ENCODE results near the gene DHX40. TPM values are rescaled to one million over a fixed set of nuclear protein-coding genes. Genes with fewer than 3 reads are reported as not detected.

Gene DHX40
- total RNA-seq, 1 donor from 2014 or later = 54.3 TPM

GRCh38 chr17:59607817-59608403, 42.5 kb downstream of the DHX40 start:
- H3K9ac ChIP-seq (ENCODE audit: low read depth in 1 of 3, low read length in 3 of 3) = no peak overlapping the region
- H3K27me3 ChIP-seq (ENCODE audit: control insufficient read depth in 3 of 3, insufficient read depth in 3 of 3, low read length in 3 of 3) = no peaks in the 10 kb centered on the region
- no peak overlapping the region for H3K27ac ChIP-seq (ENCODE audit: low read depth, low read length)
- H3K36me3 ChIP-seq (ENCODE audit: control insufficient read depth in 3 of 3, insufficient read depth in 3 of 3, low read length in 3 of 3) = peaks cover 8 to 24% (median 17%) of the 10 kb centered on the region in 3 donors
- H3K9me3 ChIP-seq (ENCODE audit: control insufficient read depth in 3 of 3, low read length in 3 of 3) = no peaks in the 10 kb centered on the region
- H3K4me1 ChIP-seq (ENCODE audit: control insufficient read depth in 3 of 3, insufficient read depth in 3 of 3, low read length in 3 of 3) = no peaks in the 10 kb centered on the region
- no peak overlapping the region for H3K4me3 ChIP-seq (ENCODE audit: low read length in 3 of 3)

- Histone ChIP-seq H3K9ac (ENCODE audit: low read depth in 1 of 3, low read length in 3 of 3) (no peak overlapping the region), H3K36me3 (ENCODE audit: control insufficient read depth in 3 of 3, insufficient read depth in 3 of 3, low read length in 3 of 3) (peaks cover 2 to 10% (median 8%) of the 10 kb centered on the region in 3 donors), H3K4me1 (ENCODE audit: control insufficient read depth in 3 of 3, insufficient read depth in 3 of 3, low read length in 3 of 3) (no peaks in the 10 kb centered on the region), H3K27ac (ENCODE audit: low read depth, low read length) (no peak overlapping the region), H3K4me3 (ENCODE audit: low read length in 3 of 3) (no peak overlapping the region), H3K27me3 (ENCODE audit: control insufficient read depth in 3 of 3, insufficient read depth in 3 of 3, low read length in 3 of 3) (no peaks in the 10 kb centered on the region), H3K9me3 (ENCODE audit: control insufficient read depth in 3 of 3, low read length in 3 of 3) (no peaks in the 10 kb centered on the region)
These were observed 46.1 kb downstream of the DHX40 start for GRCh38 chr17:59611503-59611902.

- H3K4me3 ChIP-seq (ENCODE audit: low read length in 3 of 3) = no peak overlapping the region
- no peak overlapping the region for H3K27ac ChIP-seq (ENCODE audit: low read depth, low read length)
- H3K36me3 ChIP-seq (ENCODE audit: control insufficient read depth in 3 of 3, insufficient read depth in 3 of 3, low read length in 3 of 3) = no peaks in the 10 kb centered on the region
- H3K27me3 ChIP-seq (ENCODE audit: control insufficient read depth in 3 of 3, insufficient read depth in 3 of 3, low read length in 3 of 3) = no peaks in the 10 kb centered on the region
- no peak overlapping the region for H3K9ac ChIP-seq (ENCODE audit: low read depth in 1 of 3, low read length in 3 of 3)
- peaks cover 0 to 6% (median 2%) of the 10 kb centered on the region in 3 donors for H3K4me1 ChIP-seq (ENCODE audit: control insufficient read depth in 3 of 3, insufficient read depth in 3 of 3, low read length in 3 of 3)
- H3K9me3 ChIP-seq (ENCODE audit: control insufficient read depth in 3 of 3, low read length in 3 of 3) = no peaks in the 10 kb centered on the region
These were observed 51.0 kb downstream of the DHX40 start for GRCh38 chr17:59616253-59616920.

- H3K9ac ChIP-seq (ENCODE audit: low read depth in 1 of 3, low read length in 3 of 3) = no peak overlapping the region
- no peaks in the 10 kb centered on the region for H3K27me3 ChIP-seq (ENCODE audit: control insufficient read depth in 3 of 3, insufficient read depth in 3 of 3, low read length in 3 of 3)
- H3K4me3 ChIP-seq (ENCODE audit: low read length in 3 of 3) = no peak overlapping the region
- no peaks in the 10 kb centered on the region for H3K36me3 ChIP-seq (ENCODE audit: control insufficient read depth in 3 of 3, insufficient read depth in 3 of 3, low read length in 3 of 3)
- H3K9me3 ChIP-seq (ENCODE audit: control insufficient read depth in 3 of 3, low read length in 3 of 3) = no peaks in the 10 kb centered on the region
- peaks cover under 1 to 13% (median 3%) of the 10 kb centered on the region in 3 donors for H3K4me1 ChIP-seq (ENCODE audit: control insufficient read depth in 3 of 3, insufficient read depth in 3 of 3, low read length in 3 of 3)
- H3K27ac ChIP-seq (ENCODE audit: low read depth, low read length) = no peak overlapping the region
These were observed 51.8 kb downstream of the DHX40 start for GRCh38 chr17:59617156-59617732.

GRCh38 chr17:59619035-59619297, 53.6 kb downstream of the DHX40 start:
- Histone ChIP-seq H3K4me3 (ENCODE audit: low read length in 3 of 3) (peak overlapping the region; percentile 92 to 98 (median 96)), H3K9me3 (ENCODE audit: control insufficient read depth in 3 of 3, low read length in 3 of 3) (no peaks in the 10 kb centered on the region), H3K27me3 (ENCODE audit: control insufficient read depth in 3 of 3, insufficient read depth in 3 of 3, low read length in 3 of 3) (no peaks in the 10 kb centered on the region), H3K27ac (ENCODE audit: low read depth, low read length) (peak overlapping the region; percentile 100), H3K9ac (ENCODE audit: low read depth in 1 of 3, low read length in 3 of 3) (peak overlapping the region; percentile 99), H3K4me1 (ENCODE audit: control insufficient read depth in 3 of 3, insufficient read depth in 3 of 3, low read length in 3 of 3) (peaks cover 14 to 24% (median 17%) of the 10 kb centered on the region in 3 donors), H3K36me3 (ENCODE audit: control insufficient read depth in 3 of 3, insufficient read depth in 3 of 3, low read length in 3 of 3) (no peaks in the 10 kb centered on the region)

- Histone ChIP-seq H3K27me3 (ENCODE audit: control insufficient read depth in 3 of 3, insufficient read depth in 3 of 3, low read length in 3 of 3) (no peaks in the 10 kb centered on the region), H3K9ac (ENCODE audit: low read depth in 1 of 3, low read length in 3 of 3) (peak within 1 kb of the TSS; percentile 99), H3K27ac (ENCODE audit: low read depth, low read length) (peak within 1 kb of the TSS; percentile 100), H3K9me3 (ENCODE audit: control insufficient read depth in 3 of 3, low read length in 3 of 3) (no peaks in the 10 kb centered on the region), H3K4me1 (ENCODE audit: control insufficient read depth in 3 of 3, insufficient read depth in 3 of 3, low read length in 3 of 3) (peaks cover 17 to 24% (median 20%) of the 10 kb centered on the region in 3 donors), H3K4me3 (ENCODE audit: low read length in 3 of 3) (peak within 1 kb of the TSS; percentile 92 to 98 (median 96)), H3K36me3 (ENCODE audit: control insufficient read depth in 3 of 3, insufficient read depth in 3 of 3, low read length in 3 of 3) (no peaks in the 10 kb centered on the region)
These were observed 54.1 kb downstream of the DHX40 start, which contains the start of gene CLTC for GRCh38 chr17:59619298-59620063. Gene CLTC, plus strand, starts transcription at chr17:59619895. Its CDS starts 237 bp downstream, at chr17:59620132.

- Histone ChIP-seq H3K4me1 (ENCODE audit: control insufficient read depth in 3 of 3, insufficient read depth in 3 of 3, low read length in 3 of 3) (peaks cover 17 to 24% (median 20%) of the 10 kb centered on the region in 3 donors), H3K36me3 (ENCODE audit: control insufficient read depth in 3 of 3, insufficient read depth in 3 of 3, low read length in 3 of 3) (no peaks in the 10 kb centered on the region), H3K9me3 (ENCODE audit: control insufficient read depth in 3 of 3, low read length in 3 of 3) (no peaks in the 10 kb centered on the region)
These were observed 54.6 kb downstream of the DHX40 start for GRCh38 chr17:59620064-59620359.

GRCh38 chr17:59620518-59621259, 55.3 kb downstream of the DHX40 start:
- H3K9ac ChIP-seq (ENCODE audit: low read depth in 1 of 3, low read length in 3 of 3) = peak overlapping the region; percentile 99
- no peaks in the 10 kb centered on the region for H3K36me3 ChIP-seq (ENCODE audit: control insufficient read depth in 3 of 3, insufficient read depth in 3 of 3, low read length in 3 of 3)
- peak overlapping the region; percentile 100 for H3K27ac ChIP-seq (ENCODE audit: low read depth, low read length)
- no peaks in the 10 kb centered on the region for H3K27me3 ChIP-seq (ENCODE audit: control insufficient read depth in 3 of 3, insufficient read depth in 3 of 3, low read length in 3 of 3)
- peak overlapping the region; percentile 92 to 98 (median 96) for H3K4me3 ChIP-seq (ENCODE audit: low read length in 3 of 3)
- peaks cover 17 to 24% (median 20%) of the 10 kb centered on the region in 3 donors for H3K4me1 ChIP-seq (ENCODE audit: control insufficient read depth in 3 of 3, insufficient read depth in 3 of 3, low read length in 3 of 3)
- no peaks in the 10 kb centered on the region for H3K9me3 ChIP-seq (ENCODE audit: control insufficient read depth in 3 of 3, low read length in 3 of 3)

More at GRCh38 chr17:59620064-59620359, 54.6 kb downstream of the DHX40 start:
- H3K4me3 ChIP-seq (ENCODE audit: low read length in 3 of 3) = peak overlapping the region; percentile 92 to 98 (median 96)
- peak overlapping the region; percentile 100 for H3K27ac ChIP-seq (ENCODE audit: low read depth, low read length)
- H3K9ac ChIP-seq (ENCODE audit: low read depth in 1 of 3, low read length in 3 of 3) = peak overlapping the region; percentile 99
- no peaks in the 10 kb centered on the region for H3K27me3 ChIP-seq (ENCODE audit: control insufficient read depth in 3 of 3, insufficient read depth in 3 of 3, low read length in 3 of 3)

GRCh38 chr17:59621771-59622170, 56.4 kb downstream of the DHX40 start:
- Histone ChIP-seq H3K9me3 (ENCODE audit: control insufficient read depth in 3 of 3, low read length in 3 of 3) (no peaks in the 10 kb centered on the region), H3K27ac (ENCODE audit: low read depth, low read length) (peak overlapping the region; percentile 100), H3K36me3 (ENCODE audit: control insufficient read depth in 3 of 3, insufficient read depth in 3 of 3, low read length in 3 of 3) (no peaks in the 10 kb centered on the region), H3K4me1 (ENCODE audit: control insufficient read depth in 3 of 3, insufficient read depth in 3 of 3, low read length in 3 of 3) (peaks cover 17 to 24% (median 20%) of the 10 kb centered on the region in 3 donors), H3K4me3 (ENCODE audit: low read length in 3 of 3) (peak overlapping the region in 2 of 3 donors; percentile 92 to 98), H3K9ac (ENCODE audit: low read depth in 1 of 3, low read length in 3 of 3) (peak overlapping the region in 2 of 3 donors; percentile 76 to 79), H3K27me3 (ENCODE audit: control insufficient read depth in 3 of 3, insufficient read depth in 3 of 3, low read length in 3 of 3) (no peaks in the 10 kb centered on the region)

Data from skeletal muscle tissue (tissue), 4 donors.